H9 (cell line): ENCODE data around the gene CORO2B. TPM values are rescaled to one million over a fixed set of nuclear protein-coding genes. Genes with fewer than 3 reads are reported as not detected.

Experiments used
- DNase-seq: peaks from one replicate; pipeline ENCODE4 v3.0.0-alpha.2; 2017
- H2AFZ ChIP-seq: one replicate; pipeline ENCODE4 v1.6.1; 2013; ENCODE audit warnings: mild to moderate bottlenecking, low read length, control low read depth, moderate library complexity
- H2AK5ac ChIP-seq: 2 replicates; pipeline ENCODE4 v1.6.1; 2013; ENCODE audit warnings: low read length, control low read depth, mixed read lengths; ENCODE audit not compliant: insufficient read length
- H2BK120ac ChIP-seq: one replicate; pipeline ENCODE4 v1.6.1; 2013; ENCODE audit warnings: low read depth, mild to moderate bottlenecking, low read length, control low read depth, inconsistent platforms; ENCODE audit not compliant: poor library complexity, severe bottlenecking
- H2BK12ac ChIP-seq: 2 replicates; pipeline ENCODE4 v1.6.1; 2013; ENCODE audit warnings: low read length, control low read depth, mixed read lengths, low read depth; ENCODE audit not compliant: insufficient read length
- H2BK15ac ChIP-seq: 2 replicates; pipeline ENCODE4 v1.6.1; 2013; ENCODE audit warnings: low read depth, low read length, control low read depth
- H2BK20ac ChIP-seq: one replicate; pipeline ENCODE4 v1.6.1; 2013; ENCODE audit warnings: low read depth, mild to moderate bottlenecking, low read length, control low read depth, inconsistent platforms; ENCODE audit not compliant: poor library complexity, severe bottlenecking
- H2BK5ac ChIP-seq: 2 replicates; pipeline ENCODE4 v1.6.1; 2013; ENCODE audit warnings: low read length, control low read depth, mixed read lengths; ENCODE audit not compliant: insufficient read length
- H3K14ac ChIP-seq: 2 replicates; pipeline ENCODE4 v1.6.1; 2013; ENCODE audit warnings: low read length, control low read depth; ENCODE audit not compliant: insufficient read depth
- H3K18ac ChIP-seq: 2 replicates; pipeline ENCODE4 v1.6.1; 2013; ENCODE audit warnings: low read depth, mild to moderate bottlenecking, mixed read lengths, low read length, control low read depth; ENCODE audit not compliant: insufficient read length
- H3K23ac ChIP-seq: 2 replicates; pipeline ENCODE4 v1.6.1; 2013; ENCODE audit warnings: low read length, control low read depth, mixed read lengths, low read depth; ENCODE audit not compliant: insufficient read length
- H3K23me2 ChIP-seq: 2 replicates; pipeline ENCODE4 v1.6.1; 2013; ENCODE audit warnings: low read depth, mild to moderate bottlenecking, mixed read lengths, low read length, control low read depth; ENCODE audit not compliant: insufficient read length, poor library complexity, severe bottlenecking
- H3K27ac ChIP-seq: 2 replicates; pipeline ENCODE4 v1.5.1; 2013; ENCODE audit warnings: low read length, control low read depth, mixed read lengths, low read depth; ENCODE audit not compliant: insufficient read length
- H3K27me3 ChIP-seq: 2 replicates; pipeline ENCODE4 v1.6.1; 2013; ENCODE audit warnings: low read length, control low read depth, inconsistent platforms; ENCODE audit not compliant: insufficient read depth
- H3K4ac ChIP-seq: 2 replicates; pipeline ENCODE4 v1.6.1; 2013; ENCODE audit warnings: low read depth, mild to moderate bottlenecking, control low read depth, inconsistent platforms, low read length, moderate library complexity
- H3K4me1 ChIP-seq: 2 replicates; pipeline ENCODE4 v1.6.1; 2013; ENCODE audit warnings: low read length, control low read depth, inconsistent platforms; ENCODE audit not compliant: insufficient read depth
- H3K4me2 ChIP-seq: 2 replicates; pipeline ENCODE4 v1.6.1; 2013; ENCODE audit warnings: low read length, control low read depth, mixed read lengths; ENCODE audit not compliant: insufficient read length, insufficient read depth
- H3K56ac ChIP-seq: 2 replicates; pipeline ENCODE4 v1.6.1; 2013; ENCODE audit warnings: low read depth, mild to moderate bottlenecking, mixed read lengths, low read length, control low read depth; ENCODE audit not compliant: insufficient read length
- H3K79me1 ChIP-seq: 2 replicates; pipeline ENCODE4 v1.6.1; 2013; ENCODE audit warnings: low read depth, mild to moderate bottlenecking, moderate library complexity, low read length, control low read depth, inconsistent platforms; ENCODE audit not compliant: insufficient read depth, poor library complexity, severe bottlenecking
- H3K79me2 ChIP-seq: 2 replicates; pipeline ENCODE4 v1.6.1; 2013; ENCODE audit warnings: low read length, control low read depth, inconsistent platforms; ENCODE audit not compliant: insufficient read depth
- H3K9ac ChIP-seq: 2 replicates; pipeline ENCODE4 v1.6.1; 2013; ENCODE audit warnings: low read length, control low read depth, mixed read lengths; ENCODE audit not compliant: insufficient read length; ENCODE audit errors: extremely low read depth
- H3K9me3 ChIP-seq: one replicate; pipeline ENCODE4 v1.6.1; 2013; ENCODE audit warnings: low read depth, low read length, inconsistent platforms; ENCODE audit not compliant: control insufficient read depth
- H3T11ph ChIP-seq: one replicate; pipeline ENCODE4 v1.6.1; 2013; ENCODE audit warnings: mild to moderate bottlenecking, low read length, control low read depth, inconsistent platforms
- H4K20me1 ChIP-seq: one replicate; pipeline ENCODE4 v1.6.1; 2013; ENCODE audit not compliant: control insufficient read depth, insufficient read length, insufficient read depth
- H4K5ac ChIP-seq: 2 replicates; pipeline ENCODE4 v1.6.1; 2013; ENCODE audit warnings: low read depth, mild to moderate bottlenecking, mixed read lengths, low read length, control low read depth; ENCODE audit not compliant: insufficient read length
- H4K8ac ChIP-seq: replicated peaks from 2 replicates; pipeline ENCODE4 v1.6.1; 2013; ENCODE audit warnings: low read length, control low read depth, mixed read lengths, low read depth; ENCODE audit not compliant: insufficient read length
- H4K91ac ChIP-seq: 2 replicates; pipeline ENCODE4 v1.6.1; 2013; ENCODE audit warnings: low read depth, mild to moderate bottlenecking, moderate library complexity, mixed read lengths, low read length, control low read depth; ENCODE audit not compliant: insufficient read length
- H3K27ac Mint-ChIP-seq, 3 experiments: 2 replicates in 2 of 3; 3 replicates in 1 of 3; pipeline ENCODE4 v1.8.0; 2020 to 2021; ENCODE audit warnings: mixed read lengths in 3 of 3, mild to moderate bottlenecking in 1 of 3, moderate library complexity in 1 of 3
- H3K27me3 Mint-ChIP-seq: 2 replicates; pipeline ENCODE4 v1.8.0; 2021; ENCODE audit warnings: low read depth, mild to moderate bottlenecking, moderate library complexity, mixed read lengths
- H3K36me3 Mint-ChIP-seq, 3 experiments: 2 replicates in 2 of 3; 3 replicates in 1 of 3; pipeline ENCODE4 v1.8.0; 2020 to 2021; ENCODE audit warnings: low read depth in 3 of 3, mixed read lengths in 3 of 3; ENCODE audit not compliant: insufficient read depth in 1 of 3
- H3K4me1 Mint-ChIP-seq, 2 experiments: 2 replicates each; pipeline ENCODE4 v1.8.0; 2020; ENCODE audit warnings: mixed read lengths in 2 of 2
- H3K4me3 Mint-ChIP-seq, 2 experiments: 2 replicates in 1 of 2; 3 replicates in 1 of 2; pipeline ENCODE4 v1.8.0; 2020 to 2021; ENCODE audit warnings: mild to moderate bottlenecking in 2 of 2, mixed read lengths in 2 of 2, moderate library complexity in 1 of 2
- H3K9me3 Mint-ChIP-seq, 2 experiments: 2 replicates in 1 of 2; 3 replicates in 1 of 2; pipeline ENCODE4 v1.8.0; 2020; ENCODE audit warnings: mild to moderate bottlenecking in 2 of 2, mixed read lengths in 2 of 2, moderate library complexity in 1 of 2
- CTCF ChIP-seq: fragments of 200-600 bp; sonication (generic); conservative IDR thresholded peaks from 3 replicates; pipeline ENCODE4 v1.8.0; 2021; ENCODE audit warnings: antibody characterized with exemption, mild to moderate bottlenecking
- WGBS: extraction: QIAGEN DNeasy Blood & Tissue Kit; methylation state at CpG from one replicate; pipeline ENCODE4 v1.1.7; 2013; ENCODE audit warnings: missing lambda C conversion rate, low lambda C conversion rate, mixed read lengths; ENCODE audit not compliant: insufficient read length; ENCODE audit errors: extremely low coverage; 5-methylcytosine and 5-hydroxymethylcytosine counted together
- total RNA-seq: library from RNA; stranded (reverse); gene quantifications from 2 replicates; pipeline ENCODE4 v1.2.1, GENCODE V29; 2021

Gene CORO2B
- total RNA-seq, 1 experiment from 2014 or later, result 3.1 TPM

DNA sequence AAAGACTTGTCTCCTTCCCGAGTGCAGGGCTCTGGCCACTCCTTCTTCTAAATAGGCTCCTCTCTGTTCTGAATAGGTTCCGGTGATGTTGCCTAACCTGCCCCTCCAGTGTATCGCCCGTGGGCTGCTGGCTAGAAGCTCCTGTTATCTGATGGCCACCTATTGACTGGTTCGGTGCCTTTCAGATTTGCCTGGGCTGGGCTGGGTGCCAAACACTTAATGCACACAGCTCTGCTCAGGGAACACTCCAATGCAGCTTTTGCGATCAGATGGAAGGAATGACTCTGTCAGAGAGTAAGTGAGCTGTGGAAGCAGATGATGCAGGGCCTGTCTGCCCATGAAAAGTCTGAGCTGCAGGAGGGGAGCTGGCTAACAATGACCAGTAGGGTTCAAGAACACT lies 112.9 kb downstream of the CORO2B start:
- Histone ChIP-seq H3K9ac (no peak overlapping the region), H3K23ac (no peak overlapping the region), H3K79me1 (no peaks in the 10 kb centered on the region), H2BK5ac (no peak overlapping the region), H4K91ac (no peak overlapping the region), H3K4me1 (peaks cover 5% of the 10 kb centered on the region; the same call in 1 of the 2 replicates), H3T11ph (no peak overlapping the region), H3K56ac (no peak overlapping the region), H2BK20ac (no peak overlapping the region), H3K4me2 (no peak overlapping the region), H4K20me1 (no peaks in the 10 kb centered on the region), H3K4ac (no peak overlapping the region), H4K5ac (no peak overlapping the region), H2AFZ (no peak overlapping the region), H3K18ac (no peak overlapping the region), H3K79me2 (no peaks in the 10 kb centered on the region), H3K23me2 (no peaks in the 10 kb centered on the region), H2AK5ac (no peak overlapping the region), H2BK12ac (no peak overlapping the region), H3K9me3 (no peaks in the 10 kb centered on the region), H2BK15ac (no peak overlapping the region), H3K14ac (no peak overlapping the region), H3K27me3 (no peaks in the 10 kb centered on the region), H3K27ac (no peak overlapping the region), H4K8ac (no peak overlapping the region), H2BK120ac (no peak overlapping the region)
- Mint-ChIP-seq H3K4me3 (no peak overlapping the region), H3K36me3 (peaks cover 0 to 8% (median 1%) of the 10 kb centered on the region in 3 experiments; a peak in 3 of 7 replicates), H3K27me3 (peaks cover 8% of the 10 kb centered on the region), H3K4me1 (peaks cover 22% of the 10 kb centered on the region in 2 experiments), H3K9me3 (no peaks in the 10 kb centered on the region; a peak in 1 of 5 replicates), H3K27ac (no peak overlapping the region)
- no peak for DNase-seq
- TF ChIP-seq CTCF, result no peak
- no CpG with 5 or more reads among the region's 6 CpGs for WGBS
